HG02885 (cell line): Measurements from ENCODE around the gene LRRTM4.
"Not testable (repeated sequence)": the region's sequence is repeated elsewhere in the genome, so short reads cannot be mapped to it uniquely, and the experiment has no call there.

ENCODE experiments used
- ATAC-seq: cut with Tn5 transposase; IDR thresholded peaks from one replicate; pipeline ENCODE4 v1.9.1; 2021; ENCODE audit warnings: mild to moderate bottlenecking; ENCODE audit not compliant: unreplicated experiment, poor library complexity

Gene LRRTM4

DNA sequence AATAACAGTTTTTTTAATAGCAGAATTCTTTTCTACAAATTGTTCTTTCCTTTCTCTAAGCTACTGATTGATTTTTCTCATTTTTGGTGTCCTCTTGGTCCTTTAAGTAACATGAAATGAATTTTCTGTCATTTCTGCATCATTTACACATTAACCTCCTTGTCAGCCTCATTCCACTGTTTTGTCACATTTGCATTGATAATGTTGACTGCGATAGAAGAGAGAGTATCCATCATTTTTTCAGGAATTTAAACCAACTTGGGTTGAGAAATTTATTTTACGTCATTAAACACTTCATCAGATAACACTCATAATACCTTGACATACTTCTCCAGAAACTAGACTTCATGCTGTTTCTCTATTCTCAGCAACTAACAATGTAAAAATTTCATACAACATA, 422.2 kb downstream of the LRRTM4 start:
- no peak for ATAC-seq

DNA sequence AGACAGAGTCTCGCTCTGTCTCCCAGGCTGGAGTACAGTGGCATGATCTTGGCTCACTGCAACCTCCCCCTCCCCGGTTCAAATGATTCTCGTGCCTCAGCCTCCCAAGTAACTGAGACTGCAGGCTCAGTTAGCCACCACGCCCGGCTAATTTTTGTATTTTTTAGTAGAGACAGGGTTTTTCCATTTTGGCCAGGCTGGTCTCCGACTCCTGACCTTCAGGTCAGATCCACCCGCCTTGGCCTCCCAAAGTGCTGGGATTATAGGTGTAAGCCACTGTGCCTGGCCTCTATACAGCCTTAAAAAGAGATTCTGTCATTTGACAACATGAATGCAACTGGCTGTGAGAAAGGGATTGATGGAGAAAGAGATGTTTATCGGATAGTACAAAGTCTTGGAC, 426.7 kb downstream of the LRRTM4 start:
- not testable (repeated sequence) for ATAC-seq

DNA sequence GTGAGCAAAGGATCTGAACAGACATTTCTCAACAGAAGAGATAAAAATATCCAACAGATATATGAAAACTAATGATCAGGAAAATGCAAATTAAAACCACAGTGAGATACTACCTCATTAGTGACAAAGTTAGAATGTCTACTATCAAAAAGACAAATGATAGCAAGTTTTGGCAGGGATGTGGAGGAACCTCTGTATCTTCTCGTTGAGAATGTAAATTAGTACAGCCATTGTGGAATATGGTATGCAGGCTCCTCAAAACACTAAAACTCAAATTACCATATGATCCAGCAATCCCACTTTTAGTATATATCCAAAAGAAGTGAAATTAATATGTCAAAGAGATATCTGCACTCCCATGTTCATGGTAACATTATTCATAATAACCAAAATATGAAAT, 427.1 kb downstream of the LRRTM4 start:
- ATAC-seq, result no peak

DNA sequence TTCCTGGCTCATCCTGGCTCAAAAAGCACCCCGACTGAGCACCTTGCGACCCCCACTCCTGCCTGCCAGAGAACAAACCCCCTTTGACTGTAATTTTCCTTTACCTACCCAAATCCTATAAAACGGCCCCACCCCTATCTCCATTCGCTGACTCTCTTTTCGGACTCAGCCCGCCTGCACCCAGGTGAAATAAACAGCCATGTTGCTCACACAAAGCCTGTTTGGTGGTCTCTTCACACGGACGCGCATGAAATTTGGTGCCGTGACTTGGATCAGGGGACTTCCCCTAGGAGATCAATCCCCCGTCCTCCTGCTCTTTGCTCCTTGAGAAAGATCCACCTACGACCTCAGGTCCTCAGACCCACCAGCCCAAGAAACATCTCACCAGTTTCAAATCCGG, 433.8 kb downstream of the LRRTM4 start:
- ATAC-seq, result not testable (repeated sequence)

DNA sequence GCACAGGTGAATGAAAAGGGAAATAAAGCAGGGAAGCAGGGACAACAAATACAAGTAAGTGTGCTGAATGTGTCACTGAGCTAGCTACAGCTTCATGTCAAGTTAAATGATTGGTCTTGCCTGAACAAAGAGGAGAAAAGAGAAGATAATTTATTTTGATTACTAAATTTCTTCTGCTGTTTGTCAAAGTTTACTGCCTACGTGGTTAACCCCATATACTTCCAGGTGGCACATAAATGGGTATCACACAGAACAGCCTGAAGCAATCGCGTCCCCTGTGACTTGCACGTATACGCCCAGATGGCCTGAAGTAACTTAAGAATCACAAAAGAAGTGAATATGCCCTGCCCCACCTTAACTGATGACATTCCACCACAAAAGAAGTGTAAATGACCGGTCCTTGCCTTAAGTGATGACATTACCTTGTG, 434.2 kb downstream of the LRRTM4 start:
- ATAC-seq, result no peak

DNA sequence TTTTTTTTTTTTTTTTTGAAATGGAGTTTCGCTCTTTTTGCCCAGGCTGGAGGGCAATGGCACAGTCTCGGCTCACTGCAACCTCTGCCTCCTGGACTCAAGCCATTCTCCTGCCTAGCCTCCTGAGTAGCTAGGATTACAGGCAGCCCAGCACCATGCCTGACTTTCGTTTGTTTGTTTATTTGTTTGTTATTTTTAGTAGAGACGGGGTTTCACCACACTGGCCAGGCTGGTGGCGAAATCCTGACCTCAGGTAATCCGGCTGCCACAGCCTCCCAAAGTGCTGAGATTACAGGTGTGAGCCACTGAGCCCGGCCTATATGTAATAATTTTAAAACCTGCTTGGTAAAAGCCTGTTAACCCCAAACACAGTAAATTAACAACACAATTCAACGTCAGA, 435.7 kb downstream of the LRRTM4 start:
- no peak for ATAC-seq

DNA sequence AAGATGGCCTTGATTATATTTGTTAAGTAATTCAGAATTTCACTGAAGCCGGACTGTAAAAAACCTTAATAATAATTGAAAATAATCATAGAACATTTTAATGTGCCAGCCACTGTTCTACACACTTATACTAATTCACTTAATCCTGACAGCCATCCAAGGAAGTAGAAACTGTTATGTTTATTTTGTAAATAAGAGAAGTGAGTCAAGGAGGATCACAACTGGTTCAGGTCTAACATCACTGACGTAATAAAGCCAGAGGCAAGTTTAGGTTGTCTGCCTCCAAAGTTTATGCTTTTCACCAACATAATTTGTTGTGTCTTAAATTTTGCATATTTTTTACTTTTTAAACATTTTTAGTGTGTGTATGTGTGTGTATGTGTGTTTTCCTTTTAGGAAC, 436.1 kb downstream of the LRRTM4 start:
- no peak for ATAC-seq

DNA sequence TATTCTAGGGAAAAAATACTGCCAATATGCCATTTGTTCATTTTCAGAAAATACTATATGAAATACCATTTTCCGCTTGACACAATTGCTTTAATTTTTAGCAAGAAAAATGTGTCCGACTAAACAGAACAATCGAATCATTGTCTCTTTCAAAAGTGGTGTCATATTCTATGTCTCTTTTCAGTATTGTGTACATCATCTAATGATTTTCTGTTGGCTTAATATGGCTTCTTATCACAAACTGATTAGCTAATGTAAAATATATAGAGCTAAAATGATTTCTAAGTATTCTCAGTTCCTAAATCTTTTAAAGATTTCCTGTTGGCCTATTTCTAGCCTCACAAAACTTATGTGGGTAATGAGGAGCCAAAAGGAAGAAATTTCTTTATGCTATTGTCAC, 436.6 kb downstream of the LRRTM4 start:
- no peak for ATAC-seq

DNA sequence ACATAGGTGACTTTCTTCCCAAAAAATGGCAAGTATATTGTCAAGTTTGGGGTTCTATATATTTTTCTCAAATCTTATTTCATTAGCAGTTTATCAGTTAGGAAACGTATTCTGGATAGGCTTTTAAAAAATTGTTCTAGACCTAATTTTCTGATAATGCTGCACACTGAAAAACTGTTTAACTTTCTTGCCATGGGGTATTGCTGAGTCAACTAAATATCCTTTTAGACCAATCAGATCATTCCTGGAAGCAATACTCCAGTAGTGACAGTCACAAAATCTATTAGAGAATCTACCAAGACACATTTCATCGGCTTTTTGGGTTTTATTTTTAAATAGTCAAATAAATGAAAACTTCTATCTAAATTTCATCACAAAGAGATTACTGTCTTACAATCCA, 440.6 kb downstream of the LRRTM4 start:
- ATAC-seq, result no peak

DNA sequence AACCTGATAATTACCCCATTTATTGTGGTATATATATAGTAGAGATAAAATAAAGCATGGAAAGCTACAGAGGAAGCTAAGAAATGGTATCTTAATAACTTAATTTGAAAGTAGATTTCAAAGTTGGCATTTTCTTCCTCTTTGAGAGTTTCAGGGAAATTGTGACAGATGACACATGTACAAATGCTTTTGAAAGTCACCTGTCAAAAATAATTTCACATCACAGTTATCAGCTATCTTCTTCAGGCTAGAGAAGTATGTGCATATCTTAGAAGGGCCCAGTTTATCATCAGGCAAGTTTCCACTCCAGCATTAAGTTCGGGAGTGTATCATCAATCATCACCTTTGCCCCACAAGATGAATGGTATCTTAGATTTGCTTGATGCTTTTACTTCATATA, 457.9 kb downstream of the LRRTM4 start:
- no peak for ATAC-seq

DNA sequence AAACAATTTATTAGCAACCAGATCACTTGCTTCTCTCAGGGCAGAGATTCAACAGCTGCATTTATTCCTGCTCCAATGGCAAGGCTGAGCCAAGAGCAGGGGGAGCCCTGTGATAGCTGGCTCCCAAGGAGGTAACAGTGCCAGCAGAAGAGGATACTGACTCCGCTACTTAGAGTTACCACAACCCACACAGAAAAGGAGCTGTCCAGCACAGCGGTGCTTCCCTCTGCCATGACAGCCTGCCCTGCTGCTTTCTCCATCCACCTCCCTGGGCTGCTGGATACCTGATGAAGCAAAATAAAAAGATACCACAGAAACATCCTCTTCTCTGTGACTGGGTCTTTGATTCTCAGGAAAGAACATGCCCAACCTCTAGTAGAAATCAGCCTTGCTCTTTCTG, 467.2 kb downstream of the LRRTM4 start:
- ATAC-seq, result no peak

DNA sequence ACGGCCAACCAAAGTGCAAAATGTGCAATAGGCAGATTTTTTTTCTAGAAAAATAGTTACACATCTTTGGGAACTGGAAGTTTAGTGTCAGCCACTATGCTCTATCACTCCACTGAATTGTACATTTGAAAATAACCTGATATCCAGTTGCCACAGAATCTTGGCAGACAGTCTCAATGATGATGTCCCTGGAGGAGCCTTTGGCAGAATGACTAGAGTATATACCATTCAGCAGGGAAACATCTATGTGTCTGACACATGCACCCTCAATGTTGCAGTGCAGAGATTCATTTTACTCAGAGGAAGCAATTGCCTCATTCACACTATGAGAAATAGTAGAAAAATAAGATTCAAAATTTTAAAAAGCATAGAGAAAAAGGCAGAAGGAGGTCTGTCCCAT, 475.8 kb downstream of the LRRTM4 start:
- no peak for ATAC-seq

DNA sequence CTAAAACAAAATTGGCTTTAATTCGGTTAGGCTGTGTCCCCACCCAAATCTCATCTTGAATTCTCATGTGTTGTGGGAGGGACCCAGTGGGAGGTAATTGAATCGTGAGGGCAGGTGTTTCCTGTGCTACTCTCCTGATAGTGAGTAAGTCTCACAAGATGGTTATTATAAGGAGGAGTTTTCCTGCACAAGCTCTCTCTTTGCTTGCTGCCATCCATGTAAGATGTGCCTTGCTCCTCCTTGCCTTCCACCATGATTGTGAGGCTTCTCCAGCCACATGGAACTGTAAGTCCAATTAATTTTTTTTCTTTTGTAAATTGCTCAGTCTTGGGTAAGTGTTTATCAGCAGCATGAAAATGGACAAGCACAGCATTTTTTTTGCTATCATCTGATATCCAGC, 476.7 kb downstream of the LRRTM4 start:
- ATAC-seq, result not testable (repeated sequence)

DNA sequence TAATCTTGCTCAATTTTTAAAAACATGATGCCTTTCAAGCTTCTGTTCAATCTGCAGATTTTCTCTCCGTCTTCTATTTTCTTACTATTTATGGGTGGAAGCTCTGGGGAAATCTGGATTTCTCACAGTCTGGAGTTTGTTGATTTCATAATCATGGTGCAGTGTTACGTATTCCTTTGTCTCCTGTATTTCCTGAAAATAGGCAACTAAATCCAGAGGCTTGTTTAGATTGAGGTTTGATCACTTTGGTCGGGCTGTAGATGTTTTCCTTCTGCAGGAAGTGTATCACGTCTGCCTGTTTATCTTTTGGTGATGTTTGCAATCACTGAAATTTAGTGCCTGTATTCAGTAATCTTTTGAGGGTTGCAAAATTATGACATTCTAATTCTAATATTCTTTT, 487.7 kb downstream of the LRRTM4 start:
- no peak for ATAC-seq

DNA sequence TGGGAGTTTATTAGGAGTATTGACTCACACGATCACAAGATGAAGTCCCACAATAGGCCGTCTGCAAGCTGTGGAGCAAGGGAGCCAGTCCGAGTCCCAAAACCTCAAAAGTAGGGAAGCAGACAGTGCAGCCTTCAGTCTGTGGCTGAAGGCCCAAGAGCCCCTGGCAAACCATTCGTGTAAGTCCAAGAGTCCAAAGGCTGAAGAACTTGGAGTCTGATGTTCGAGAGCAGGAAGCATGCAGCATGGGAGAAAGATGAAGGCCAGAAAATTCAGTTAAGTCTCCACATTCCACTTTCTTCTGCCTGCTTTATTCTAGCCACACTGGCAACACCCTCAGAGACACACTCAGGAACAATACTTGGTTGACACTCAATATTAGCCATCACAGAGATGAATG, 492.9 kb downstream of the LRRTM4 start:
- ATAC-seq, result not testable (repeated sequence)

DNA sequence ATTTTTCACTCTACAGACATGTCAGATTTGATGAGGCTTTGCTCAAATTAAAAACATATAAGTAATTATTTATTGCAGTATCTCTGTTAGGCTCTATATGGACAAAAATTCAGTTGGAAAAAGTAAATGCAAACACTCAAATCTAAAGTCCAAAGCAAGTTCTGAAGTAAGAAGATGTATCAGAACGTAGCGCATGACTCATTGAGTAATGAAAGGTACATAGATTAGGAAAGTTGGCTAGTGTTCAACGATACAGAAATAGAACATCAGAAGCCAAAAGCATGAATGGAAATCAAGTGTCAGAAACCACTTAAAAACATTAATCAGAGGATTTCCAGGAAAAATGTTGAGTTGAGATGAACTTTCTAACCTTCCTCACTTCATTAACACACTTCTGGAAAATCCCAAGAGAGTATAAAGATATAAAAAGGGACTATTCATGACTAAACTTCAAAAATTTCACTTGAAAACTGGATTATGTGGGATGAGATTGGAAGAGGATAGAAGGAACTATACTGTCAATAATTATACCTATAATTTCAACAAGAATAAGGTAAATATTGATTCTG, 494.1 kb downstream of the LRRTM4 start:
- no peak for ATAC-seq

DNA sequence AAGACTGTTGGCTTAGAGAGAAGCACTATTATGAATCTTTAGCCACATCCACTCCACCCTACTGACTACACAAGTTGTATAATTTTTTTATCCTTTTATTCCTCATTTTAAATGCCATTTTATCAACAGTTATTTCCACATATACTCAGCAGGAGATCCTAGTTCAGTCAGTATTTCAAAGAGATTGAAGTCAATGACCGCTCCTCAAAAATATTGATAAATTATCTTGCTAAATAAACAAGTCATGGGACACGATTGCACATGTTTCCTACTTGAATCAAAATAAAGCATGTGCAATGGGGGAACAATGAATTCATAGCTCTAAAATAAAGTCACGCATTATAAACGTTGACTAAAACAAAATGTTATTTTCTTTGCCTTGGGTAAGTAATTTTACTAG, 496.5 kb downstream of the LRRTM4 start:
- no peak for ATAC-seq

DNA sequence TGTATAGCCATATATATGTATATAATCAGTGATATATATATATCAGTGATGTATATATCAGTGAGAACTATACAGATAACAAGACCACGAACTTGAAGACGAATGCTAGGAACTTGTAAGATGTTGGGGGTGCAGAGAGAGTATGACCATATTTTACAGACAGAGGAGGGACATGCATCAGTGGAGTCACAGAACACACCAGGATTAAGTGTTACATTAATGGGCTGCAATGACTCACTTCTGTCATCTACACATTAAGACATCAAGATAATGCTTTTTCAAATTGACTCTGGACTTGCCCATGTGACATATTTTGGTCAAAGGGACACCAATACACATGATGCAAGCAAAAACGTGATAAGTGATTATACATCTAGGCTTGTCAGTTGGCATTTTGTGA, 501.0 kb downstream of the LRRTM4 start:
- ATAC-seq, result no peak

DNA sequence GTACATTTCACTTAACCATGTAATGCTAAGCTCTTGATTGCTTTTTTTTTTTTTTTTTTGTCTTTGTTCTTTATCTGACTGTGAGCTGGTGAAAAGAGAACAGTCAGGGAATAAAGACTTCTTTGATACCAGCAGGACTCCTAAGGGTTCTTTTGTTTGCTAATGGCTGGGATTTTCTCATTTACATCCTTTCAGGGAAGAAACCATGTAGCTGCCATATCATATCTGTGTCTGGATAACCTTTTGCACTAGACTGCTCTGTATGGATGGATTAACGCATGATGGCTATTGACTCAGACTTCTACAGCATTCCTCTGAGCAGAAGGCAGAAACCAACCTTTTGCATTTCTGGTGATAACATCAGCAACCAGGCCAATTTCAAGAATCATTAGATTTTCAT, 504.0 kb downstream of the LRRTM4 start:
- no peak for ATAC-seq

DNA sequence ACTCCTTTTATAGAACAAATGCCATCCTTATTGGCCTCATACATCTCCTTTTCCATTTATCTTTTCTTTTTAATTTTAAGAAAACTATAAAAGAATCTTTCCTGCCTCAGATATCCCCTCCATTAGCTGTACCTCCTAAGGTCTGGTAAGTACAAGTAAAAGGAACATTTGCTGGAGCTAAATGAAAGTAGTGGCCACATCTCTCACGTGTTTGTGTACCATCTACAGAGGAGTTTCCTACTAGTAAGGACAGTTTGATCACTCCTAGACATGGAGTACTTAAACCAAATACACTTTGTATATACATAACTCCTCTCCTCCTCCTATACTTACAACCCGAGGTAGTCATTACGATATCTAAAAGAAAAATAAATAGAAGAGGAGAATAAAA, 504.8 kb downstream of the LRRTM4 start:
- ATAC-seq, result no peak

DNA sequence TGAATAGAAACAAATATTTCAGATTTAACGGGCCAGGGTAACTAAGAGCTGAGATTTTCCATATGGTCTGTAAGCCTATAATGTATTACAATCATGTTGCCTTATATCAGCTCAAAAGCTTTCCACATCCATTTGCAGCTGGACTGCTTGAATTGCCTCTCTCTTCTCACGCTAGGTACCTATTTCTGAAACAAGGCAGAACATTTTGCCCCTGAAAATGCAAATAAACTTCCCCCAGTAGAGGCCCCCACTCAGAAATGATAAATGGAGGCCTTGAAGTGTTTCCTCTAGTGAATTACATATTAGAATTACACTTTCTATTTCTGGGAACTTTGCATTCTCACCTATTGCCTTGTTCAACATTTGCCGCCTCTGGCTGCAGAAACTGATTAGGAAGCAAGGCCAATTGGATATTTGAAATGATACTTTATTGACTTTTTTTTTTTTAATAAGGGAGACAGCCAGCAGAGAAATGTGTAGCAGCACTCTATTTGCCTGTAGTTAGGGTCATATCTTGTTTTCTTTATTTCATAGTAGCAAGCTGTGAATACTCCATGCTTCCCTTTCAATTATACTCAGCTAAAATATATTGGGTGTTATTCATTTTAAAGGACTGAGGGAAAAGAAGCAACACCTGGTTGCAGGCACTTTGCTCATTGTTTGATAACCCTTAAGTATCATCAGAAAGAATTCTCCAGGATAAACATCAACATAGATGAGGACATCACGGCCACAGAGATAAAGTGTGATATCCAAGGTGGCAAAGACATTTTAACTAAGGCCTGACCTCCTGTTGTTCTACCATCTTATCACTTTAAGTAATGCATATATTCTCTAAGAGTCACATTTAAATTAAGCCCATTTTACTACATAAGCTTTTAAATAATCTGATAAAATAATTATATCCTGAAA, 505.5 kb downstream of the LRRTM4 start:
- ATAC-seq, result no peak

DNA sequence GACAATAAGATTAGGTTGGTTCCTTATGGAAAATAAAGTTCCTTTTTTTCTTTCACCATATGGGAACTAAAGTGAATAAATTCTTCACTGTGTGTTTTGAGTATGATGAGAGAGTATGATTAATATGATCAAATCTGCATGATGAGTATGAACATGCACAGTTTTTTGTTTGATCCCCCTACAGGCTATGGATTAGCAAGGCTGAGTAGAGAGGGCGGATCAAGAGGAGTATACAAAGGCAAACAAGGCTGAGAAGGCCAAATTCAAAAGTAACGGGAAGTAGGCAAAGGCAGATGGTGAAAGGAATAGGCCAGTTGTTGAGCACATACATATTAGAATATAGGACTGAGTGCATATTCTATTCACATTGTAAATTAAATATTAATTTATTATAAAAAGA, 508.2 kb downstream of the LRRTM4 start:
- no peak for ATAC-seq
